AG04450 (cell line): ENCODE measurements around the gene FAM13A. TPM values are rescaled to one million over a fixed set of nuclear protein-coding genes. Genes with fewer than 3 reads are reported as not detected.

Experiments
- CTCF ChIA-PET: fragments of 300-600, 350-600 bp; formaldehyde crosslinking; extraction: SDS; loops from one replicate; lab custom pipeline; 2022; ENCODE audit warnings: antibody characterized with exemption, inconsistent platforms; lab: Charles Lee
- POLR2A ChIA-PET: fragments of 350-600 bp; formaldehyde crosslinking; extraction: SDS; loops from one replicate; lab custom pipeline; 2021; ENCODE audit warnings: antibody characterized with exemption, inconsistent platforms; lab: Yijun Ruan, JAX
- DNase-seq: peaks from one replicate; pipeline ENCODE4 v3.0.0-alpha.2; 2011; ENCODE audit warnings: low read depth, low spot score
- H3K27ac ChIP-seq: one replicate; pipeline ENCODE4 v1.5.1; 2012; ENCODE audit warnings: low read depth, low read length, control low read depth
- H3K27me3 ChIP-seq: one replicate; pipeline ENCODE4 v1.6.0; 2012; ENCODE audit warnings: low read length; ENCODE audit not compliant: control insufficient read depth, insufficient read depth
- H3K4me3 ChIP-seq: 2 replicates; pipeline ENCODE4 v1.5.1; 2011; ENCODE audit warnings: mild to moderate bottlenecking, low read depth, low read length, control low read depth
- H3K9me3 ChIP-seq: 2 replicates; pipeline ENCODE4 v1.5.1; 2012; ENCODE audit warnings: low read length; ENCODE audit not compliant: control insufficient read depth, insufficient read depth
- CTCF ChIP-seq: IDR thresholded peaks from 2 replicates; pipeline ENCODE4 v1.5.1; 2011; ENCODE audit warnings: low read depth, low read length, control low read depth, inconsistent platforms
- polyA plus RNA-seq: library from polyadenylated mRNA; depleted of rRNA; stranded (reverse); fragments of >200 nt; gene quantifications from 2 replicates; pipeline ENCODE4 v1.2.3, GENCODE V29; 2011

Gene FAM13A
- polyA plus RNA-seq, 1 experiment, result 27.6 TPM

- H3K9me3 ChIP-seq, result no peaks in the 10 kb centered on the region
- ChIA-PET POLR2A (no interaction called here), CTCF (interaction anchor here (1.4 kb wide), 1 partner anchor 193 kb away, joined by 4 read pairs; no protein-coding TSS in a partner anchor)
- no peaks in the 10 kb centered on the region for H3K27me3 ChIP-seq
- no peak overlapping the region for H3K4me3 ChIP-seq
- TF ChIP-seq CTCF, result no peak
- no peak for DNase-seq
- no peak overlapping the region for H3K27ac ChIP-seq
Observed at GRCh38 chr4:88732714-88733368, 324.1 kb downstream of the FAM13A start.

- POLR2A ChIA-PET, result no interaction called here
- no peaks in the 10 kb centered on the region for H3K27me3 ChIP-seq
- CTCF ChIA-PET, result no interaction called here
- no peak overlapping the region for H3K4me3 ChIP-seq
- H3K27ac ChIP-seq, result no peak overlapping the region
- H3K9me3 ChIP-seq, result no peaks in the 10 kb centered on the region
- no peak for TF ChIP-seq CTCF
- no peak for DNase-seq
Observed at GRCh38 chr4:88731381-88731780, 325.6 kb downstream of the FAM13A start.

- Histone ChIP-seq H3K27me3 (no peaks in the 10 kb centered on the region), H3K4me3 (no peak overlapping the region), H3K9me3 (no peaks in the 10 kb centered on the region), H3K27ac (no peak overlapping the region)
- CTCF ChIA-PET, result interaction anchor here (1.0 kb wide), 1 partner anchor 293 kb away, joined by 3 read pairs; no protein-coding TSS in a partner anchor
- no peak for DNase-seq
- POLR2A ChIA-PET, result no interaction called here
- TF ChIP-seq CTCF, result no peak
Observed at GRCh38 chr4:88730811-88731210, 326.2 kb downstream of the FAM13A start.

GRCh38 chr4:88729146-88729760 is 327.7 kb downstream of the FAM13A start:
- no peaks in the 10 kb centered on the region for H3K27me3 ChIP-seq
- ChIA-PET POLR2A (no interaction called here), CTCF (interaction anchor here (0.6 to 1.1 kb wide), 2 partner anchors 23 to 56 kb away, joined by 3 to 4 read pairs; no protein-coding TSS in a partner anchor)
- no peaks in the 10 kb centered on the region for H3K9me3 ChIP-seq
- H3K4me3 ChIP-seq, result no peak overlapping the region
- TF ChIP-seq CTCF, result no peak
- H3K27ac ChIP-seq, result no peak overlapping the region
- no peak for DNase-seq

GRCh38 chr4:88728146-88728545 is 328.8 kb downstream of the FAM13A start:
- no peak for DNase-seq

More at GRCh38 chr4:88728146-88728545, 328.8 kb downstream of the FAM13A start:
- Histone ChIP-seq H3K27ac (no peak overlapping the region), H3K4me3 (no peak overlapping the region), H3K9me3 (no peaks in the 10 kb centered on the region), H3K27me3 (no peaks in the 10 kb centered on the region)
- TF ChIP-seq CTCF, result no peak
- ChIA-PET CTCF (interaction anchor here (1.0 to 1.9 kb wide), 2 partner anchors 199 to 295 kb away, joined by 4 to 6 read pairs; no protein-coding TSS in a partner anchor), POLR2A (no interaction called here)
